Fibroblast of skin of back (primary cell): ENCODE data around the gene UPP1. TPM values are rescaled to one million over a fixed set of nuclear protein-coding genes. Genes with fewer than 3 reads are reported as not detected.
A peak's percentile ranks its signal among the peaks of the same experiment; 100 is the strongest.
"Not testable (repeated sequence)": the region's sequence is repeated elsewhere in the genome, so short reads cannot be mapped to it uniquely, and the experiment has no call there.

Experiments used
- DNase-seq: peaks from one replicate; pipeline ENCODE4 v3.0.0-alpha.2; 2013
- polyA plus RNA-seq, 2 experiments: library from polyadenylated mRNA; unstranded; fragments of 120-200 nt; gene quantifications; one replicate each; pipeline ENCODE4 v1.2.1, GENCODE V29; 2013; ENCODE audit not compliant: insufficient read length in 2 of 2

Gene UPP1
- 37.6 TPM for polyA plus RNA-seq (2013, experiment 1 of 2; ENCODE audit: insufficient read length)
- polyA plus RNA-seq (2013, experiment 2 of 2; ENCODE audit: insufficient read length) = 18.9 TPM

DNA sequence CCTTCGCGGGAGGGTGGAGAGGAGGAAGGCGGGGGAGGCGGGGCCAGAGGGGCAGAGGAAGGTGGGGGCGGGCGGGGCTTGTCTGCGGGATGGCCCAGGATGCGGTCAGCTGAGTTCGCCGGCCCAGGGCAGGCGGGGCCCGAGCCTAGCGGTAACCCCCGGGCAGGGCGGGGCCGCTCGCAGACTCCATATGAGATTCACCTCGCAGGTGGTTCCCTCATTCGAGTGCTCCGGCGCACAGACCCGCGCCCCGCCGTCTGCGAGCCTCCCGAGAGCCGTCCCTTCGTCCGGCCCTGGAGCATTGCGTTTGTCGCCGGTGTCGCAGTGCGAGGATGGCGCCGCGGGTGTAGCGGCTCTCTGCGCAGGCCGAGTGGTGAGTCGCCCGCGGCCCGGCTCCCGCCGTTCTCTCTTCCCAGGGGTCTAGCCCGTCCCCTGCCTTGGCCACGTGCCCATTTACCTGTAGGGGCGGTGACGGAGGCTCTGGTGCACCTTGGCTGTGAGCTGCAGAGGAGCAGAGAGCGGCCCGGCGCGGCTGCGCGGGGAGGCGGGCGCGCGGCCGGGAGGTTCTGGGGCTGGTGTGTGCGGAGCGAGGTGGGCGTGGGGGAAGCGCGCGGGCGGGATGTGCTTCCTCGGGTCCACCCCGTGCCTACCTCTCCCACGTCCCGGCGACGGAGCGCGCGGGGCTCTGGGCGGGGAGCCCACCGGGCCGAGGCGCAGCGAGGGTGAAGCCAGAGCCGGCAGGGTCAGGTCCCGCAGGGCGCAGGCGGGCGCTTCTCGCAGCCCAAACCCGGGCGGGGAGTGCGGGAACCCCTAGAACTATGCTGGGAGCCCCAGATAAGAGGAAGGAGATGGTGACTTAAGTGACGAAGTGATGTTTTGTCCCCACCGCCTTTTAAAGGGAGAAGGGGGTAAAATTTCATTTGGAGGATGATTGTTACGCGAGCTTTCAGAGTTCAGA lies at the start of gene UPP1:
Gene UPP1 (plus strand): TSS at position 220 of the 958 bp plus-strand sequence. CDS start 5,519 bp downstream, outside the sequence.
- no peak for DNase-seq

DNA sequence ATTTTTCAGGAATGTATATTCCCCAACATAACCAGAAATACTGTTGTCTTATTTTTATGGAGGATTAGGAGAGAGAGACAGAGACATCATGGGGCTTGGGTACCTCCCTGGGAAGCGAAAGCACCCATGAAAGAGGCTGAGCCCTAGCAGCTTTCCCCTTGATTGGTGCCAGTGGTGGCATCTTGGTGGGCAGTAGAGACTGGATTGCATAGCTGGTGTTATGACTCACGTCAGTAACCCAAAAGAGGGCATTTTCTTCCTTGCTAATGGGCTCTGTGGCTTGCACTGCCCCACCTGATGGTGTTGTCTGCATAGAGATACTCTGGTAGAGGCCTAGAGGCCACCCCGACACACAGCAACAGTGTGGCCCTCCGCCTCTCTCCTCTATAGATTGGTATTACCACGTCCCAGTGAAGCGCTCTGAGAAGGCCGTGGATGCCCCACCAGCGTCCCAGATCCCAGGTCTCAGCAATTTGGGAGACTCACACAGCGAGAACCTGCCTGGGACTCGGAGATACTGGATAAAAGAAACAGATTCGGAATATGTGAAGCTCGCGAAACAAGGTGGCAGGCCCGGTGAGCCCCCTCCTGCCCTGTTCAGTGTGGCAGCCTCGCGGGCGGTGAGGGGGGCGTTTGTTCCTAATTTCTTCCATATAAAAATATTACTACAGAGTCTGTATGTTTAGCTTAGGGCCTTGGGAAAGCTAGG lies 48.0 kb upstream of the UPP1 start:
- peak; percentile 32 for DNase-seq

DNA sequence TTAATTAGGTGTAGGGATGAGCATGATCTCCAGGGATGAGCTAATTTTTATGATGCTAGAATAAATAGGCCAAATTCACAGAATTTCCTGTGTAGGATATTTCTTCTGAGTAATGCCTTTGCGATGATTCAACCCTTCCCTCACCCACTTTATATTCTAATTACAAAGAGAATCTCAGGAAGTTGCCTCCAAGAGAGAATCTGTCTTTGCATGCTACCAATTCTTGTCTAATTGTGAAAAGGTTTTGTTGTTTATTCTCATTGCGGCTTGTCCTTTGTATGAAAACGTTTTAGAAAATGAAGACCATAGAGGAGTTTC lies 47.5 kb upstream of the UPP1 start:
- peak; percentile 81 for DNase-seq

GRCh38 chr7:48042216-48042615 lies 46.8 kb upstream of the UPP1 start:
- peak; percentile 42 for DNase-seq

DNA sequence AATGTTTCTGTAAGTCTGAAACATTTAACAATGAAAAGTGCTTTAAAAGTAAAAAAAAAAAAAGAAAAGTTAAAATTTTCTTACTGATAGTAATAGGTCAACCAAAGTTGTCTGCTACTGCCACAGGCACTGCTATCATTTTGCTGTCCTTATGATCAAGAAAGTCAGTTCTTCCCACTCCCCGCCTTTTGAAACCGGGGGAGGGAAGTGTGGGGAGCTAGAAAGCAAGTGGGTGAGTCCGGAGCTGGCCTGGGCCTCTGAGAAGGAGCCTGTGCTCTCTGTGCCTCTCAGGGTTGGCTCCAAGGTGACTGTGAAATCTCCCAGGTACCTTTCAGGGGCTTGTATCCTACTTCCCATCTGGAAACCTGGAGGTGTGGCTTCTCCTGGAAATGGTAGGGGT lies 46.4 kb upstream of the UPP1 start:
- DNase-seq = no peak

DNA sequence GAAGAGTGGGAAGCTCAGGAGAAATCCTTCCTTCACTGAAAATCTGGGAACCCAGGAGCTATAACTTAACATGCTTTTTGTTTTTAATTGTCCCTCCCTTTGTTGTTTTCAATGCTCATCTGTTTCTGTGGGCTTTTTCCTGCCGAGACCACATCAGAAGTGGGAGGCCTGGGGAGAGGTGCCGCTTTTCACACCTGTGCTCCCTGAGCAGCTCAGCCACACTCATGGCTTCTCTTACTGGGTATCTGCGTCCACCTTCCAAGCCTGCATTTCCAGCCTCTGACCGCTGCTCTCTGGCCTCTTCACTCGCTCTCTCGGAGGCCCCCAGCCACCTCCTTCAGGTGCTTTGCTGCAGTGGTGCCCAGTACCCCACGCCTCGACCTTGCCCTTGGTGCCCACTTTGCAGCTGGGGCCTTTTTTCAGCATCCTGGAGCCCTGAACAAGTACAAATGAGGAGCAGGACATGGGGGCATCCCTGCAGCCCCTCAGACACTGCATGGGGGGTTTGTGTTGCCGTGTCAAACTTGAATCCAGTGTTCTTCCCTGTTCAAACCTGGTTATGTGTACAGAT lies 43.8 kb upstream of the UPP1 start:
- DNase-seq = no peak

DNA sequence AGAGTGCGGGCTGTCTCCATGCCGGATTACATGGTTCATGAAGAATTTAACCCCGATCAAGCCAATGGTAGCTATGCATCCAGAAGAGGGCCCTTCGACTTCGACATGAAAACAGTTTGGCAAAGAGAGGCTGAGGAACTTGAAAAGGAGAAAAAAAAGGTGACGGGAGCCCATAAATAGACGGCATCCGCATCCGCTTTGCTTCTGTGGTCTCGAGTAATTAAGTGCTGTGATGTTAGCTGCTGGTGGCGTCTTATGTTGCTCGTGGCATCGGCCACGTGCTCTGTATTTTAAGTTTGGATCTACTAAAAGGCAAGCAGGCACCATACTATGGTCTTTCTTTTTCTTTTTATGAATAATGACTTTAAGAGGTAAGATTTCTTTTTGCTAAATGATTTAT lies 42.6 kb upstream of the UPP1 start:
- no peak for DNase-seq

DNA sequence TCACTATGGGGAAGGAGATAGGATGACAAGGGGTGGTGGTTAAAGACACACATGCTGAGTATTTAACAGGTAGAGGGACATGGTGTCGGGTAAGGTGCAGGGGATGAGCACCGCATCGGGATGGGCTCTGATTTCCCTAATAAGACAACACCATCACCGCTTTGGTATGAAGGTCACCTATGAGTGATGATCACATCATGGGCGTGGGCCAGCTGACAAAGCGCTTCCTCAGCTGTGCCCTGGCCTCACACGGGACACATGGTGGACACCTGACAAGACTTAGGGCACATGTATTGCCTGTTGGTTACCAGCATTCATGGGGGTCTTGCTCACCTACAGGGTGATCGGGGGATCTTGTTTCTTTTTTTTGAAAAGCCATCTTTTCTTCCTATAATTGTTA lies 41.0 kb upstream of the UPP1 start:
- DNase-seq = no peak

GRCh38 chr7:48049850-48050249 lies 39.2 kb upstream of the UPP1 start:
- DNase-seq = no peak

- no peak for DNase-seq
Measured at GRCh38 chr7:48052748-48053147, 36.3 kb upstream of the UPP1 start.

GRCh38 chr7:48053736-48054135 lies 35.3 kb upstream of the UPP1 start:
- DNase-seq = no peak

DNA sequence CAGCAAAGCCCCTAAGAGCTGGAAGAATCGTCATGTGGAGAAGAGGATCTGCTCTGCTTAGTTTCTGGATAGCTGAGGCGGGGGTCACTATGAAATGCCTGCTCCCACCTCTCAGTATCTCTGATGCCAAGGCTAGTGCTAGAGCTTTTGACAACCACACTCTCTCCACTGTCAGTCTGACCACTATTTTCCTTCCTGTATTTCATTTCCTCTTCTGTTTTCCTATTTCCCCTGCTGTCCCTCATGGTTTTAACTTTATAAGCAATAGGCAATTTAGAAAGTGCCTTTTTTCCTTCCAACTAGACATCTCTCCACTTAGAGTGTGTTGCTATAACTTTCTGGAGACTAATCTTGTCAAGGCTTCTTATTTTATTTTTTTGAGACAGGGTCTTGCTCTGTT lies 30.1 kb upstream of the UPP1 start:
- DNase-seq = no peak

DNA sequence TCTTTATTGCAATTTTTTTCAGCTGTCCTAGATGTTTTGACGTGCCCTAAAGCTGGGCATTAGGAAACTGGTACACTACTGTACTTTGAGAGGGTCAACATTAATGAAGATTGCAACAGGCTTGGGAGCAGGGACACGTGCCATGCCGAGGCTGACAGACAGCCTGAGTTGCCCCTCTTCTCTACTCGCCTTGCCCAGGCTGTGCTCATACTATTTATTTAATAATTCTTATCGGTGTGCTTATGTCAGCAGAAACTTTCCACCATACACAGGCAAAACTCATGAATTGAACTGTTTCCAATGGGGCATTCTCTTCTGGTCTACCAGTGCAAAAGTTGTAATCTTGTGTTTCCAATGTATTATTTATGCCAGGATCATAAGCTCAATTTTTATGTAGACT lies 29.4 kb upstream of the UPP1 start:
- DNase-seq = no peak

- no peak for DNase-seq
Measured at GRCh38 chr7:48063985-48064384, 25.1 kb upstream of the UPP1 start.

GRCh38 chr7:48067475-48067874 lies 21.6 kb upstream of the UPP1 start:
- no peak for DNase-seq

DNA sequence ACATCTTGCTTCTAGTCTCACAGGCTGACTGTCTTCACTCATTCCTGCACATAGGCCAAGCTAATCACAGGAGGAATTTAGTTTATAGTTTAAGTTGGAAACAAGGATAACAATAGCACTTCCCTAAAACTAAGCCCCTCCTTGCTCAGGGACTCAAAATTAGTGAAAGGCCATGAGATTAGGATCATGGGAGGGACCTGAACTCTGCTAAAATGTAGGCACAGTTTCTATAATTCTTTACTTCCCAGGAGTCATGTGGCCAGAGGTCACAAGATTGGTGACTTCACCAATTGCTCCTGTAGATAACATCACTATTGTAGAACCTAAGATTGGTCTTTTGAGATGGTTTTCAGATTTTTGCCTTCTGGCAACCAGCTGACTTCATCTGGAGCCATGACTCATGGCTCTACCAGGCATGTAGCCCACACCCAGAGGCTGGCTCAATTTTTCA lies 14.8 kb upstream of the UPP1 start:
- no peak for DNase-seq

GRCh38 chr7:48077423-48077822 lies 11.6 kb upstream of the UPP1 start:
- DNase-seq = no peak

- no peak for DNase-seq
Measured at GRCh38 chr7:48078470-48078869, 10.6 kb upstream of the UPP1 start.

GRCh38 chr7:48082378-48082777 lies 6.7 kb upstream of the UPP1 start:
- not testable (repeated sequence) for DNase-seq

- peak; percentile 76 for DNase-seq
Measured at GRCh38 chr7:48083114-48083830, 5.8 kb upstream of the UPP1 start.

GRCh38 chr7:48084727-48085432 lies 4.2 kb upstream of the UPP1 start:
- DNase-seq = peak; percentile 99

- no peak for DNase-seq
Measured at GRCh38 chr7:48085433-48085791, 3.7 kb upstream of the UPP1 start.
